Measurements from ENCODE around the gene MAST2. TPM values are rescaled to one million over a fixed set of nuclear protein-coding genes. Genes with fewer than 3 reads are reported as not detected.

MAST2 gene
- total RNA-seq, 2 experiments from 2014 or later, result 20.9 to 23.7 TPM

DNA sequence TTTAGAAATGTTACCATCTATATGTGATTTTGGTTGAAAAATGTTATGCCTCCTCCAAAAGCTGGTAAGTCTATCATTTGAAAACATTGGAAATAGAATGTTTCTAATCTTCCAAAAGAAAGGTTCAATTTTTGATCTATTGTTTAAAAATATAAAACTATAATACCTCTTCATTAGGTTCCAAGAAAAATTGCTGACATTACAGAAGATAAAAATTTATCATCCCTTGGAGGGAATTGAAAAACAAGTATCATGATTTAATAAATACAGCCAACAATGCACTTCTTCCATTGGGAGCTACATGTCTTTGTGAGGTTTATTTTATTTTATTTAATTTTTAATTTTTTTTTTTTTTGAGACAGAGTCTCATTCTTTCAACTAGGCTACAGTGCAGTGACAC lies 180.6 kb downstream of the MAST2 start:
- no peak overlapping the region for H3K27ac Mint-ChIP-seq
- no peaks in the 10 kb centered on the region for H3K27me3 Mint-ChIP-seq
- H3K9me3 Mint-ChIP-seq, result no peaks in the 10 kb centered on the region
- DNase-seq (no peak), ATAC-seq (ENCODE audit: low read depth) (no peak)
- POLR2A ChIA-PET, result no interaction called here
- H3K4me1 Mint-ChIP-seq, result no peaks in the 10 kb centered on the region
- H3K36me3 Mint-ChIP-seq, result peaks cover 6% of the 10 kb centered on the region
- no peak overlapping the region for H3K4me3 Mint-ChIP-seq

DNA sequence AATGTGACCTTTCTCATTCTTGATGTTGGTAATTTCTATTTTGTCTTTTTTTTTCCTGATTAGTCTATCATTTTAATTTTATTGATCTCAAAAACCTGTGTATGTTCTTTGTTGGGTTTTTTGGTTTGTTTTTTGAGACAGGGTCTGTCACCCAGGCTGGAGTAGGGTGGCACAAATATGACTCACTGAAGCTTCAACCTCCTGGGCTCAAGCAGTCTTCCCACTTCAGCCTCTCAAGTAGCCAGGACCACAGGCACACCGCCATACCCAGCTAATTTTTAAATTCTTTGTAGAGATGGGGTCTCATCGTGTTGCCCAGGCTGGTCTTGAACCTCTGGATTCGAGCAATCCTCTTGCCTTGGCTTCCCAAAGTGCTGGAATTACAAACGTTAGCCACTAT lies 183.8 kb downstream of the MAST2 start:
- POLR2A ChIA-PET, result no interaction called here
- Mint-ChIP-seq H3K4me3 (no peak overlapping the region), H3K9me3 (peaks cover 1% of the 10 kb centered on the region), H3K27me3 (no peaks in the 10 kb centered on the region), H3K4me1 (peaks cover 3% of the 10 kb centered on the region), H3K36me3 (peaks cover 4% of the 10 kb centered on the region), H3K27ac (no peak overlapping the region)
- DNase-seq (no peak), ATAC-seq (ENCODE audit: low read depth) (no peak)

DNA sequence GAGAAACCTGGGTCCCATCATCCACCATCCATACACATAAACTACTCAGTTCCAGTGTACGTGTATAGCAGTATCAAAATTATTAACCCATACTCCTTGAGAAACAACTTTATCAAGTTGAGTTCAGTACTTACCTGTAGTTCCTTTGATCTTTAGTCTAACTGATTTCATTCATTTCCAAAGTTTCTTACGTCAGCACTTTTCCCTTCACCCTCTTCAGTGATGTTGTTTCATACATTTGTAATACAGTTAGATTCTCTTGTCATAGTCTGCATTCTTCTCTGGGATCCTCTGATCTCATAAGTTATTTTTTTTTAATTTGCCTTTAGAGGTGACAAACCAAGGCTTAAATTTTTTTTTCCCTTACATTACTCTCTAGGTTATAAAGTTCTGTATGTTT lies 185.8 kb downstream of the MAST2 start:
- no peak for ATAC-seq (ENCODE audit: low read depth)
- Mint-ChIP-seq H3K27me3 (no peaks in the 10 kb centered on the region), H3K36me3 (peaks cover 4% of the 10 kb centered on the region), H3K4me1 (peaks cover 3% of the 10 kb centered on the region), H3K9me3 (peaks cover 1% of the 10 kb centered on the region), H3K27ac (no peak overlapping the region), H3K4me3 (no peak overlapping the region)
- POLR2A ChIA-PET, result no interaction called here
- no peak for DNase-seq

DNA sequence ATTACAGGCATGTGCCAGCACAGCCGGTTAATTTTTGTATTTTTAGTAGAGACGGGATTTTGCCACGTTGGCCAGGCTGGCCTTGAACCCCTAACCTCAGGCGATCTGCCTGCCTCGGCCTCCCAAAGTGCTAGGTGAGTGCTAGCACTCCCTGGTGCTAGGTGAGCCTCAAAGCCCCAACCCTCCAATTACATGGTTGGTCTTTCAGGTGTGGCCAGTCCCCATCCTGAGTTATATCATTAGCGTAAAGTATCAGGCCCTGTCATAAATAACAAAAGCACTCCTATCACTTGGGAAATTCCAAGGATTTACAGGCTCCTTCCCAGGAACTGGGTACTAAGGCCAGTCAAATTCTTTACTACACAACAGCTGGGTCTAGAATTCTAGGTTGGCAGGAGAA lies 191.0 kb downstream of the MAST2 start:
- ATAC-seq (ENCODE audit: low read depth) (no peak), DNase-seq (no peak)
- peaks cover 3% of the 10 kb centered on the region for H3K4me1 Mint-ChIP-seq
- peaks cover 1% of the 10 kb centered on the region for H3K9me3 Mint-ChIP-seq
- H3K27me3 Mint-ChIP-seq, result no peaks in the 10 kb centered on the region
- no peak overlapping the region for H3K27ac Mint-ChIP-seq
- POLR2A ChIA-PET, result no interaction called here
- no peak overlapping the region for H3K4me3 Mint-ChIP-seq
- H3K36me3 Mint-ChIP-seq, result peaks cover 4% of the 10 kb centered on the region

DNA sequence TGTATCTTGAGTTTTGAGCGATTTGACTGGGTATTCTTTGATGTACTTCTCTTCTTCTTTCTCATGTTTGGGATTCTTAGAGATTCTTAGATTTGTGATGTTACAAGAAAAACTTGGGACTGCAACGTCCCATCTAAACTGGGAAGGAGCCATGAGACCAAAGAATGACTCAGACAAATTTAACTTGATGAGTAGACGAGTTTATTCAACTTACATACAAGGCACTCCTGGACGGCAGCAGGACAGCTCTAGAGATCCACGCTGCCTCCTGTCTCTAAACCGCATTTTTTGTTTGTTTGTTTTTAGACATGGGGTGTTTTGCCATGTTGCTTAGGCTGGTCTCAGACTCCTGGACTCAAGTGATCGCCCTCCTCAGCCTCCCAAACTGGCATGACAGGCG lies 191.9 kb downstream of the MAST2 start:
- DNase-seq (no peak), ATAC-seq (ENCODE audit: low read depth) (no peak)
- Mint-ChIP-seq H3K4me3 (no peak overlapping the region), H3K4me1 (peaks cover 3% of the 10 kb centered on the region), H3K27ac (no peak overlapping the region), H3K9me3 (peaks cover 1% of the 10 kb centered on the region), H3K27me3 (no peaks in the 10 kb centered on the region), H3K36me3 (peaks cover 10% of the 10 kb centered on the region)
- POLR2A ChIA-PET, result no interaction called here

DNA sequence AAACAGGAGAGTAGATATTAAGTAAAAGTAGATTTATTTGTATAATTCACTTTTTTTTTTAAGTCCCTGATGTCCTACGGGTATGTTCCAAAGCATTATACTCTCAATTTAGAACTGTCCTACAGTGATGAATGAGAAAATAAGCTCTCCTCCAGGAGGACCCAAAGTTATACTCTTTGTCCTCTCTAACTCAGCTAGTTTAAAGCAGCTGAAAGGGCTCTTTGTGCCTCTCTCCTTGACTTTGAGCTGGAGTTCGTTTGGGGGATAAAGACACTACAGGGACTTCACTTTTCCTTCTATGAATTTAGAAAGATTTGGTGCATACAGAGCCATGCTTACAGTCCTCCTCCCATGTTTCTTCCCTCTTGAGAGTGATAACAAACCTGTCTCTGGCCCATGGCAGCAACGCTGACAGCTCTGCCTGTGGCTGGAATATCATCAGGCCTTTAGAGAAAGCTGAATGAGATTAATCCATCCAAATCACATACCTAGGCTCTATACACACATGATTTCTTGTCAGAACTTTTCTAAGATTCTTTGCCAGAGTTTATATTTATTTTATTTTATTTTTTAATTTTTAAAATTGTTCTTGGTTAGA lies 194.7 kb downstream of the MAST2 start:
- H3K4me3 Mint-ChIP-seq, result no peak overlapping the region
- no peaks in the 10 kb centered on the region for H3K4me1 Mint-ChIP-seq
- peaks cover 14% of the 10 kb centered on the region for H3K36me3 Mint-ChIP-seq
- no peaks in the 10 kb centered on the region for H3K9me3 Mint-ChIP-seq
- POLR2A ChIA-PET, result interaction anchor here (0.6 kb wide), 1 partner anchor 17 kb away, joined by 3 read pairs; no protein-coding TSS in a partner anchor
- no peak overlapping the region for H3K27ac Mint-ChIP-seq
- no peaks in the 10 kb centered on the region for H3K27me3 Mint-ChIP-seq
- ATAC-seq (ENCODE audit: low read depth) (no peak), DNase-seq (no peak)

DNA sequence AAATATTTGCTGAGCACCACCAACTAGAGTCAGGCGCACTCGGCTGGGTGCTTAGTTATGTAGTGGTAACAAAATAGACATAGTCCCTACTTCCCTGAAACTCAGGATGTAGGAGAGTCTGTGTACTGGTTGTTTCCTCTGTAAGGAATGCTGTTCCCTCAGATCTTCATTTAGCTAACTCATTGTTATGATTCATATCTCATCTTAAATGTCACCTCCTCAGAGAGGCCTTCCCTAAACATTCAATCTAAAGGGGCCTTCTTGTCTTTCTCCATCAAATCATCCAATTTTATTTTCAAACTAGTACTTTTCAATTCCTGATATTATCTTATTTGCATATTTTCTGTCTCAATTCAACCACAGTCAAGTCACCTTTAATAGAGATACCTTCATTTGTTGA lies 196.1 kb downstream of the MAST2 start:
- ATAC-seq (ENCODE audit: low read depth) (no peak), DNase-seq (no peak)
- no peaks in the 10 kb centered on the region for H3K27me3 Mint-ChIP-seq
- POLR2A ChIA-PET, result no interaction called here
- no peaks in the 10 kb centered on the region for H3K9me3 Mint-ChIP-seq
- H3K4me3 Mint-ChIP-seq, result no peak overlapping the region
- H3K4me1 Mint-ChIP-seq, result no peaks in the 10 kb centered on the region
- H3K27ac Mint-ChIP-seq, result no peak overlapping the region
- H3K36me3 Mint-ChIP-seq, result peaks cover 14% of the 10 kb centered on the region

DNA sequence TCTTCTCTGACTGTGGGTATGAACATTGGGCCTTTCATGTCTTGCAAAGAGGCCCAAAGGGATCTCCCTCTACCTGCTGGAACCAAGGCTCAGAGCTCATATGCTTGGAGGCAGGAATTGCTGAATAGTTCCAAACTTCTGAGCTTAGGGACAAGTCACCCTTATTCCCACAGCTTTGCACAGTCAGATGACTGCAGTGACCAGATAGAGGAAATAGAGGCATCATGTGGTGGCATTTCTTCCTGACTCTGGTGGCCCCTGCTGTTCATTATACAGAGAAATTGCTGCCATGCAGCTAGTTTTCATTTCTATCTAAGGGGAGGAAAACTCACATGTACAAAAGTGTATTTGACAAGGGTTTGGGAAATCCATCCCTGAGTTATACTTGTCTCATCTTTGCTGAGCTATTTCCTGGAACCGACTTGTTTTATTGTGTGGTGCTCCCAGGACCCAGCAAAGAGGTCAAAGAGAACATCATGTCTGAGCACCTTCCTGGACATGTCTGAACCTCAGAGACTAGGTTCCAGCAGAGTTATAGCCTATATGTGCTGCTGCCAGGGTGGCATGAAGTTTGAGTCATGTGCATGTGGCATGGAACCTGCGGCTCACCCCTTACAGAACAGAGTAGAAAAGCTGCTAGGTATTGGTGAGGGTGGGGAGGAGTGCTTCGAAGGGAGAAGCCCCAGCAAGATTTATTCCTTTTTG lies 197.8 kb downstream of the MAST2 start:
- no peak overlapping the region for H3K27ac Mint-ChIP-seq

DNA sequence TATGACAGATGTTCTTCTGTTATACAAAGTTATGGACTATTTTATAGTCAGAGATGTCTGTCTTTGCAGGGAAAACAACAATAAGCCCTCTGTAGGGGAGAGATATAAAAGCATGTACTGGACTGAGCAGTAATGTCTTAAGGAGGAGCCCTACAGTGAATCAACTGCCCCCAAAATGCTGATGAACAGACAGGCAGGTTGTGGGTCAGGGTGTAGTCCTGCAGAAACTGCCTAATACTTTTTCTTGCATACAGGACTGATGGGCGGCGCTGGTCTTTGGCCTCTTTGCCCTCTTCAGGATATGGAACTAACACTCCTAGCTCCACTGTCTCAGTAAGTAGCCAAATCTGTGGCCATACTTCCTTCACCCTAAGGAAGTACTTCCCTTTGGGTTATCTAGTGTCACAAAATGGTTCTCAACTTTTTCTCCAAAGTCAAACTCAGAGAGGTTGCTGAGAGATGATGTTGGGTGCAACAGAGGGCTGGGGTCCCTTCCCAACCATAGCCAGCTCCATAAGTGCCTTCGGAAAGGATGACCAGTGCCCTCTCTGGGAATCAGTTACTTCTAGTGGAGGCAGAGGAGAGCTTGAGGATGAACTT lies 199.2 kb downstream of the MAST2 start:
- POLR2A ChIA-PET, result no interaction called here
- Mint-ChIP-seq H3K36me3 (peaks cover 20% of the 10 kb centered on the region), H3K9me3 (no peaks in the 10 kb centered on the region), H3K27ac (no peak overlapping the region), H3K27me3 (no peaks in the 10 kb centered on the region), H3K4me1 (no peaks in the 10 kb centered on the region), H3K4me3 (no peak overlapping the region)
- ATAC-seq (ENCODE audit: low read depth) (no peak), DNase-seq (no peak)

More for the DNA sequence above, 197.8 kb downstream of the MAST2 start:
- H3K27me3 Mint-ChIP-seq, result no peaks in the 10 kb centered on the region
- POLR2A ChIA-PET, result interaction anchor here (0.6 kb wide), 1 partner anchor 197 kb away, joined by 3 read pairs; no protein-coding TSS in a partner anchor
- no peak for DNase-seq
- peaks cover 14% of the 10 kb centered on the region for H3K36me3 Mint-ChIP-seq
- no peak overlapping the region for H3K4me3 Mint-ChIP-seq
- no peaks in the 10 kb centered on the region for H3K9me3 Mint-ChIP-seq
- no peak for ATAC-seq (ENCODE audit: low read depth)
- no peaks in the 10 kb centered on the region for H3K4me1 Mint-ChIP-seq

DNA sequence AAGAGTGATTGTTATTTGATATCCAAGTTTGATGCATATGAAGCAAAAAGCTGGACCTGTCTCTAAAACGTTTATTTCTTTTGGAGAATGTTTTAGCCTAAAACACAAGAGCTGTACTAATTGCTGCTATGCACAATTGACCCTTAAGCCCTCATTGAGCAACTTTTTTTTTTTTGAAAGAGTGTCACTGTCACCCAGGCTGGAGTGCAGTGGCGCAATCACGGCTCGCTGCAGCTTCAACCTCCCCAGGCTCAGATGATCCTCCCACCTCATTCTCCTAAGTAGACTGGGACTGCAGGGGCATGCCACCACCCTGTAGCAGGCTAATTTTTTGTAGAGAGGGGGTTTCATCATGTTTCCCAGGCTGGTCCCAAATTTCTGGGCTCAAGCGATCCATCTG lies 199.9 kb downstream of the MAST2 start:
- no peaks in the 10 kb centered on the region for H3K4me1 Mint-ChIP-seq
- ATAC-seq (ENCODE audit: low read depth), result no peak
- no peaks in the 10 kb centered on the region for H3K9me3 Mint-ChIP-seq
- no peak overlapping the region for H3K4me3 Mint-ChIP-seq
- H3K36me3 Mint-ChIP-seq, result peaks cover 22% of the 10 kb centered on the region
- POLR2A ChIA-PET, result no interaction called here
- H3K27ac Mint-ChIP-seq, result no peak overlapping the region
- no peaks in the 10 kb centered on the region for H3K27me3 Mint-ChIP-seq
- no peak for DNase-seq

DNA sequence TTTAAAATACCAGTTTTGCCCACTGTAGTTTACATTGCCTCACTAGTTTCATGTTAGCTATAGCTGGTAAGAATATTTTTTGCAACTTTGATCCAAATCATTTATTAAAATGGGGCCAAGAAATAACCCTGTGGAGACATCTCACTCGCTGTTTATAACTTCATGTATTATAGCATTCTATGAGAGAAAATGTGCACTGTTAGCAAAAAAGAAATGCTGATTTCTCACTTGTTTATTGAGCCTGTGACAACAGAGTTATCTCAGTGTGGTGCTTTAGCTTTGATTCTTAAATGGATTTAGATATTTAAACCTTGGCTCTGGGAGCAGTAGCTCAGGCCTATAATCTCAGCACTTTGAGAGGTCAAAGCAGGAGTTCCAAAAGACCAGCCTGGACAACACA lies 201.1 kb downstream of the MAST2 start:
- POLR2A ChIA-PET, result interaction anchor here (0.6 kb wide), 1 partner anchor 212 kb away, joined by 4 read pairs; no protein-coding TSS in a partner anchor
- no peaks in the 10 kb centered on the region for H3K4me1 Mint-ChIP-seq
- H3K36me3 Mint-ChIP-seq, result peaks cover 26% of the 10 kb centered on the region
- no peak overlapping the region for H3K27ac Mint-ChIP-seq
- H3K27me3 Mint-ChIP-seq, result no peaks in the 10 kb centered on the region
- ATAC-seq (ENCODE audit: low read depth) (no peak), DNase-seq (no peak)
- no peaks in the 10 kb centered on the region for H3K9me3 Mint-ChIP-seq
- H3K4me3 Mint-ChIP-seq, result no peak overlapping the region

DNA sequence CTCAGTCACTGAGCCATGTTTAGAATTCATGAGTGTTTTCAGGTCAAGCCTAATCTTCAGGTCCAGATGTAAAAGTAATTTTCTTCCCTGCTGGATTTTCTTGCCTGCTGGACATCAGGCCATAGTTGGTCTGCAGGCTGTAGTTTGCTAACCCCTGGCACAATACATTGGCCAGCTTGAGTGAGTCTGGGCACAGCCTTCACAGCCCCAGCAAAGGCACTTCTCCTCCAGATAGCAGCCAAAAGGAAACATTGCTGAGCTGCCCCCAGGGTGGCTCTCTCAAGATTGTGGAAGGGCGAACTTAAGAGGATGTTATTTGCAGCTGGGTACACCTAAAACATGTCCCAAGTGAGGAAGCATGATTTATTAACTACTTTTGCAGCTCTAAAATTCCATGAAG lies 202.2 kb downstream of the MAST2 start:
- Mint-ChIP-seq H3K27me3 (no peaks in the 10 kb centered on the region), H3K36me3 (peaks cover 22% of the 10 kb centered on the region), H3K4me3 (no peak overlapping the region), H3K27ac (no peak overlapping the region), H3K9me3 (no peaks in the 10 kb centered on the region), H3K4me1 (no peaks in the 10 kb centered on the region)
- DNase-seq, result no peak
- POLR2A ChIA-PET, result interaction anchor here (0.5 kb wide), 1 partner anchor 534 kb away, joined by 4 read pairs; no protein-coding TSS in a partner anchor
- ATAC-seq (ENCODE audit: low read depth), result no peak

DNA sequence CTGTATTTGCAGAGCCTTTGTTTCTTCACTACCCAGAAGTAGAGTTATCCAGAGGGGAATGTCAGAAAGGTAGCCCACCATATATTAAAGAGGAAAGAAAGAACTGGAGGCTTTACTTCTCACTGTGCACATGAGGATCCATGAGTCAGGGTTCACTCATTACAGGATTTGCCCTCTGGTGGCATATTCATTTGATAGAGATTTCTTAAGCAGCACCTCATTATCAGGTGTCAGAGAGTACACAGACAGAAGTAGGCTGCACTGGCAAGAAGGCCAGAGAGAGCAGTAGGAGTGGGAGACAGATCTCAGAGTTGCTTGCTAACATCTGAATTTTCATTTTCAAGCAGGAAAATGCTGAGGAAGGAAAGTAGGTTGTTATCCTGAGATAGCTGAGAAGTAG lies 205.2 kb downstream of the MAST2 start:
- H3K27ac Mint-ChIP-seq, result no peak overlapping the region

DNA sequence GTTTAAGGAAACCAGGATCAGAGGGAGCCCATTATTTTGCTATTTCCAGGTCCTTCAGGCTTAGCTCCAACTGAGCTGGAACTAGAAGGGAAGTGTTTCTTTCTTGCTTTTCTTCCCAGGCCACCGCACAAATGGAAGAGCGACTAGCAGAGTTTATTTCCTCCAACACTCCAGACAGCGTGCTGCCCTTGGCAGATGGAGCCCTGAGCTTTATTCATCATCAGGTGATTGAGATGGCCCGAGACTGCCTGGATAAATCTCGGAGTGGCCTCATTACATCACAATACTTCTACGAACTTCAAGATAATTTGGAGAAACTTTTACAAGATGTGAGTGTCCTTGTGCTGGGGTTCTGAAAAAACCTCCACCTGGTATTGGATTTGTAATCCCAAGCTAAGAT lies 207.2 kb downstream of the MAST2 start:
- H3K4me1 Mint-ChIP-seq, result no peaks in the 10 kb centered on the region
- ATAC-seq (ENCODE audit: low read depth) (no peak), DNase-seq (no peak)
- no peak overlapping the region for H3K27ac Mint-ChIP-seq
- H3K9me3 Mint-ChIP-seq, result no peaks in the 10 kb centered on the region
- POLR2A ChIA-PET, result no interaction called here
- no peaks in the 10 kb centered on the region for H3K27me3 Mint-ChIP-seq
- peaks cover 32% of the 10 kb centered on the region for H3K36me3 Mint-ChIP-seq
- H3K4me3 Mint-ChIP-seq, result no peak overlapping the region

More for the DNA sequence above, 205.2 kb downstream of the MAST2 start:
- H3K4me1 Mint-ChIP-seq, result no peaks in the 10 kb centered on the region
- DNase-seq (no peak), ATAC-seq (ENCODE audit: low read depth) (no peak)
- H3K27me3 Mint-ChIP-seq, result no peaks in the 10 kb centered on the region
- H3K9me3 Mint-ChIP-seq, result no peaks in the 10 kb centered on the region
- POLR2A ChIA-PET, result no interaction called here
- H3K36me3 Mint-ChIP-seq, result peaks cover 28% of the 10 kb centered on the region
- H3K4me3 Mint-ChIP-seq, result no peak overlapping the region
